Erythroblast (primary cell): ENCODE data around the gene C5orf63.

Experiments
- GATA1 ChIP-seq: IDR thresholded peaks from 2 replicates; pipeline ENCODE4 v1.6.1; 2011; ENCODE audit warnings: low read depth, mild to moderate bottlenecking, control low read depth, low read length, moderate library complexity
- POLR2A ChIP-seq: IDR thresholded peaks from 2 replicates; pipeline ENCODE4 v1.6.1; 2011; ENCODE audit warnings: mild to moderate bottlenecking, low read length

DNA sequence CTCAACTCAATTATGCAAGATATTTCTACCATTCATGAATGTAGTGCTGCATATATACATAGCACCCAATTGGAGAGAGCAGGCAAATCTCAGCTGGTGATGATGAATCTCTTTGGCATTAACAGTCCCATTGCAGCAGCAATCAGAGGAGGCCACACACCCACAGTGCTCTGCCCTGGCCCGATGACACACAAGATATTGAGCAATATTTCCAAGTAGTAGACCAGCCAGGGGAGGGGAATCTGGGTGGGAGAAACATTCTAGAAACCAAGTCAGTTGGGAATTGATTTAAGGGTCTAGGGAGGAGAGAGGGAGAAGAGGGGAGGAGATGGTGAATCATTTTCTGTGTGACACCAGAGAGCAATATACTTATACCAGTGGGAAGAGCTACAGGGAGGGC, 14.9 kb upstream of the C5orf63 start:
- TF ChIP-seq POLR2A (no peak), GATA1 (no peak)
